Activated naive CD8-positive, alpha-beta T cell treated with anti-CD3 and anti-CD28 coated beads, Interleukin-2, amount 10 ng/mL, durations not matched to agents 7 days and 5 days (primary cell): Measurements from ENCODE around the gene DDOST. TPM values are rescaled to one million over a fixed set of nuclear protein-coding genes. Genes with fewer than 3 reads are reported as not detected.

ENCODE experiments used
- ATAC-seq: fragments of 150-1000 bp; cut with Tn5 transposase; one replicate; pipeline ENCODE4 v1.10.0; 2021; ENCODE audit warnings: low read depth, moderate library complexity
- POLR2A ChIA-PET: fragments of 350-600 bp; sonication (Branson Sonifier 250); formaldehyde crosslinking; loops from one replicate; lab custom pipeline; 2021; ENCODE audit warnings: antibody characterized with exemption; lab: Charles Lee
- DNase-seq: peaks from one replicate; pipeline ENCODE4 v3.0.0; 2021
- H3K27ac Mint-ChIP-seq: one replicate; pipeline ENCODE4 v1.8.0; 2022; ENCODE audit warnings: mild to moderate bottlenecking, mixed read lengths
- H3K27me3 Mint-ChIP-seq: one replicate; pipeline ENCODE4 v1.8.0; 2022; ENCODE audit warnings: mild to moderate bottlenecking, moderate library complexity, mixed read lengths
- H3K36me3 Mint-ChIP-seq: one replicate; pipeline ENCODE4 v1.8.0; 2021; ENCODE audit warnings: mild to moderate bottlenecking, mixed read lengths
- H3K4me1 Mint-ChIP-seq: one replicate; pipeline ENCODE4 v1.8.0; 2021; ENCODE audit warnings: mixed read lengths
- H3K4me3 Mint-ChIP-seq: one replicate; pipeline ENCODE4 v1.8.0; 2022; ENCODE audit warnings: mild to moderate bottlenecking, moderate library complexity, mixed read lengths
- H3K9me3 Mint-ChIP-seq: one replicate; pipeline ENCODE4 v1.8.0; 2021; ENCODE audit warnings: mixed read lengths
- total RNA-seq, 2 experiments: library from RNA; stranded (reverse); gene quantifications; one replicate each; pipeline ENCODE4 v1.2.3, GENCODE V29; 2021

The DDOST gene
- total RNA-seq: 100 to 1,000 TPM; 131 to 134 TPM

DNA sequence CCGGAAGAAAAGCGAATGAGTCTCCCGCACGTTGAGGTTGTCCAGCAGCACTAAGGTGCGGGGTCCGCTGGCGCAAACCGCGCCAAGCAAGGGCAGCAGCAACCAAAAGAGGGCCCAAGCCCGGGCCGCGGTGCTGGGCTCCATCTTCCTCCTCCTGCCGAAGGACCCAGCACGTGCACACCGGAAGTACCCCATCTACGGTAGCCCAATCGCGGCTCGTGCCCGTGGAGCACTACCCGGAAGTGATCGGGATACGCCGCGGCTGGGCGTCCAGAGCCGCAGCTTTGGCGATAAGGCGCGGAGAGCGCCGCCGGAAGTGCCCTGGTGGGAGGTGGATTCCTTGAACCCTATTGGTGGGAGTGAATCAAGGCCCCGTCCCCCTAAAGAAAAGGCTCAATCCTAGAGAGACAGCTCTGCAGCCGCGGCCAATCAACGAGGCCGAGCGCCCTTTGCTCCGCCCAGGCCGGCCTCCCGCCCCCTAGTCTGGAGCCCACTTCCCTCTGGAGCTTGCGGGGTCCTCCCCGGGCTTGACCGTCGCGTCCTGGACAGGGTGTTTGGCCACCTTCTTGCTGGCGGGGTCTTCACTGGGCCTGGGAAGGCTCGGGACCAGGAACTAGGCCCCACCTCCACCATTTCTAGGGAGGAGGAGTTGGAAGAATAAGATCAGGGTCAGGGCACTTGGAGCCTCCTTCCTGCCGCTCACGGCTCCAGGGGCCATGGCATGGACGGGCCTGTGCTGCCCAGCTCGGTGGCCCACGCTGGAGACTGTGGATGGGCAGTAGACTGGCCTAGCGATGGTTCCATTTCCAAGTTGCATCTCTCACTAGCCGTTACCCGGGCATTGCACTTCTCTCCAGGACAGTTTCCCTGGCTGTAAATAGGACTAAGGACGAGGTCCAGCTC, at the start of gene DDOST:
Gene DDOST (minus strand): TSS at position 163 of the 903 bp plus-strand sequence. CDS start 19 bp downstream, at position 144.
- no peaks in the 10 kb centered on the region for H3K27me3 Mint-ChIP-seq
- H3K4me3 Mint-ChIP-seq: peak within 1 kb of the TSS; percentile 94
- ATAC-seq: peak; percentile 98
- peak within 1 kb of the TSS; percentile 96 for H3K27ac Mint-ChIP-seq
- peaks cover 10% of the 10 kb centered on the region for H3K36me3 Mint-ChIP-seq
- H3K9me3 Mint-ChIP-seq: no peaks in the 10 kb centered on the region
- peaks cover 32% of the 10 kb centered on the region for H3K4me1 Mint-ChIP-seq
- POLR2A ChIA-PET: interaction anchor here (0.6 to 1.5 kb wide), 10 partner anchors 15 to 524 kb away, joined by 3 to 6 read pairs (median 4); partner anchors contain the start of gene HP1BP3
- DNase-seq: peak; percentile 92

DNA sequence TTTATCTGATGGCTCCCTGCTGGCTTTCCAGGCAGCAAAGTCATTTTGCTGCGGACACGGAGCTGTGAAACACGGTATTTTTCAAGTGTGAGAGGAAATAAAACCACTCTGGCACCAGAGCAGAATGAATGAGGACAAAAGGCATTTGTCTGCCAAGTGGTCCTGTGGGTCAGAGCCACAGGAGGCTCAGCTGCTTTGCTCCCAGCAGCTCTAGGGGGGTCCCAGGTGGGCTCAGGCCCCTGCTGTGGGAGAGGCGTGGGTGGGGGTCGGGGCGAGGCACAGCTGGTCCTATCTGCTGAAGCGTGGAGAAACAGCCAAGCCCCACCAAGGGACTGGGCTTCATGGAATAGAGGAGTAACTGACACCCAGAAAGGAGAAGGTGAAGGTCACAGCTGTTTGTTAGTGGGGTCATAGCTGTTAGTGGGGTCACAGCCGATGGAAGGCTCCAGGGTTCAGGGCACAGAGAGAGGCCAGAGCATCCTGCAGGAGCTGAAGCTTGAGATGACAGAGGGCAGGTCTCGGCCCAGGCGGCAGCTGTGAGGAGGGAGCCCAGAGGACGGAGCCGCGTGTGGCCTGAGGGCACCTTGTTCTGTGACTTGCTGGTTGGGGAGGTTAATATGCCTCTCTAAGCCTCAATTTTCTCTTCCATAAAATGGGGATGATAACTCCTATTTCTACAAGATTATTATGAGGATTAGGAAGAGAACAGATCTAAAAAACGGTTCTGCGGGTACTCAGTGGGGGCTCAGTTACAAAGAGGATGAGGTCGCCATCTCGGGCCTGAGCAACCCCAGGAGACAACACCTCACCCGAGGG, 49.5 kb upstream of the DDOST start:
- no peak overlapping the region for H3K27ac Mint-ChIP-seq
- ATAC-seq: no peak
- DNase-seq: no peak
- no peaks in the 10 kb centered on the region for H3K9me3 Mint-ChIP-seq
- no peaks in the 10 kb centered on the region for H3K36me3 Mint-ChIP-seq
- H3K4me3 Mint-ChIP-seq: no peak overlapping the region
- peaks cover 7% of the 10 kb centered on the region for H3K27me3 Mint-ChIP-seq
- no peaks in the 10 kb centered on the region for H3K4me1 Mint-ChIP-seq
- POLR2A ChIA-PET: no interaction called here

- no peak for DNase-seq
- ATAC-seq: no peak
- Mint-ChIP-seq H3K36me3 (no peaks in the 10 kb centered on the region), H3K4me1 (no peaks in the 10 kb centered on the region), H3K27ac (no peak overlapping the region), H3K9me3 (no peaks in the 10 kb centered on the region), H3K4me3 (no peak overlapping the region), H3K27me3 (peaks cover 2% of the 10 kb centered on the region)
- POLR2A ChIA-PET: no interaction called here
These were observed 48.7 kb upstream of the DDOST start for GRCh38 chr1:20709868-20710267.

DNA sequence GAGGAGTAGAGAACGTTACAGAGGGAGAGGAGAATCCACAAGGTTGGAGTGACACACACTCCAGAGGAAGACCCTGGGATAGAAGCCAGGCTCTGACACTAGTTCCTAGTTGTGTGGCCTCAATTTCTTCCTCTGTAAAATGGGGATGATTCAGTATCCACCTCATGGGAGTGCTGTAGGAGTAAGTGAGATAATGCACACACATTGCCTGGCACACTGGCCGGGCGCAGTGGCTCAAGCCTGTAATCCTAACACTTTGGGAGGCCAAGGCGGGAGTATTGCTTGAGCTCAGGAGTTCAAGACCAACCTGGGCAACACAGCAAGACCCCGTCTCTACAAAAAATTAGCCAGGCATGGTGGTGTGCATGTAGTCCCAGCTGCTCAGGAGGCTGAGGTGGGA, 47.7 kb upstream of the DDOST start:
- POLR2A ChIA-PET: no interaction called here
- Mint-ChIP-seq H3K36me3 (no peaks in the 10 kb centered on the region), H3K9me3 (no peaks in the 10 kb centered on the region), H3K27me3 (peaks cover 2% of the 10 kb centered on the region), H3K27ac (no peak overlapping the region), H3K4me1 (no peaks in the 10 kb centered on the region), H3K4me3 (no peak overlapping the region)
- DNase-seq (no peak), ATAC-seq (no peak)

GRCh38 chr1:20708057-20708456, 46.9 kb upstream of the DDOST start:
- Mint-ChIP-seq H3K27me3 (peaks cover 1% of the 10 kb centered on the region), H3K9me3 (no peaks in the 10 kb centered on the region), H3K4me1 (no peaks in the 10 kb centered on the region), H3K4me3 (no peak overlapping the region), H3K27ac (no peak overlapping the region), H3K36me3 (no peaks in the 10 kb centered on the region)
- DNase-seq: no peak
- no peak for ATAC-seq
- POLR2A ChIA-PET: no interaction called here

- POLR2A ChIA-PET: no interaction called here
- H3K9me3 Mint-ChIP-seq: no peaks in the 10 kb centered on the region
- DNase-seq (no peak), ATAC-seq (no peak)
- H3K36me3 Mint-ChIP-seq: no peaks in the 10 kb centered on the region
- H3K27me3 Mint-ChIP-seq: peaks cover 2% of the 10 kb centered on the region
- no peak overlapping the region for H3K27ac Mint-ChIP-seq
- H3K4me3 Mint-ChIP-seq: no peak overlapping the region
- no peaks in the 10 kb centered on the region for H3K4me1 Mint-ChIP-seq
These were observed 45.7 kb upstream of the DDOST start for GRCh38 chr1:20706841-20707240.

GRCh38 chr1:20705203-20705755, 44.1 kb upstream of the DDOST start:
- Mint-ChIP-seq H3K36me3 (no peaks in the 10 kb centered on the region), H3K4me1 (no peaks in the 10 kb centered on the region), H3K27ac (no peak overlapping the region), H3K4me3 (no peak overlapping the region), H3K9me3 (no peaks in the 10 kb centered on the region), H3K27me3 (peaks cover 2% of the 10 kb centered on the region)
- POLR2A ChIA-PET: no interaction called here
- DNase-seq: no peak
- ATAC-seq: no peak

DNA sequence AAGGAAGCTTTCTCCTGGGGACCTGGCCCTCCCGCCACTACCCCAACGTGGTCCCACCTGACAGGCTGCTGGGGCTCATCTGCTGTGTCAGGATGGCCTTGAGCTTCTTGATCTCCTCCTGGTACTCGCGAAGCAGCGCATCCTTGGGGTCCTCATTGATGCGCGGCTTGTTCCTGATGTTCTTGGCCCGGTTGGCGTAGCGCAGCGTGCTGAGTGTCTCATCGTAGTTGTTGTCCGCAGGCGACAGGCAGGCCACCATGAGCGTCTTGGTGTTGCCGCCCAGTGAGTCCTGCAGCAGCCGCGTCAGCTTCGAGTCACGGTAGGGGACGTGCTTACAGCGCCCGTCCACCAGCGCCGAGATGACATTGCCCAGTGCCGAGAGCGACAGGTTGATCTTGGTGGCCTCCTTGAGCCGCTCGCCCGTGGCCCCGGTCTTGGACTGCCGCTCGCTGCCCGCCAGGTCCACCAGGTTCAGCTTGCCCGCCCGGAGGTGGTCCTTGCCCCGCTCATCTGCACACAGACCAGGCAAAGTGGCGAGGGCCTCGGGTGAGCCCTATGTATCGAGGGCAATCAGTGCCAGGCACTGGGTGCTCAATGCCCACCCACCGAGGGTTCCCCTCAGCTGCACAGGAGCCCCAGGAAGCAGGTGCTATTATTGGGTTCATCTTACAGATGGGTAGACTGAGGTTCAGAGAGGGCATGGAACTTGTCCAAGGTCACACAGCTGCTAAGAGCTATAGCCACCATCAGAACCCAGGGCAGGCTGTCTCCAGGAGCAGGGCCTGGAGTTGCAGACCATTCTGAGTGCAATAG, 43.4 kb upstream of the DDOST start:
- Mint-ChIP-seq H3K4me1 (no peaks in the 10 kb centered on the region), H3K36me3 (no peaks in the 10 kb centered on the region), H3K27ac (no peak overlapping the region), H3K4me3 (no peak overlapping the region), H3K27me3 (peaks cover 2% of the 10 kb centered on the region), H3K9me3 (no peaks in the 10 kb centered on the region)
- POLR2A ChIA-PET: no interaction called here
- no peak for DNase-seq
- no peak for ATAC-seq

- DNase-seq (no peak), ATAC-seq (no peak)
- no peak overlapping the region for H3K4me3 Mint-ChIP-seq
- H3K27me3 Mint-ChIP-seq: peaks cover 2% of the 10 kb centered on the region
- POLR2A ChIA-PET: no interaction called here
- H3K27ac Mint-ChIP-seq: no peak overlapping the region
- no peaks in the 10 kb centered on the region for H3K4me1 Mint-ChIP-seq
- no peaks in the 10 kb centered on the region for H3K9me3 Mint-ChIP-seq
- H3K36me3 Mint-ChIP-seq: no peaks in the 10 kb centered on the region
These were observed 42.1 kb upstream of the DDOST start for GRCh38 chr1:20703124-20703756.

- DNase-seq: no peak
- H3K4me1 Mint-ChIP-seq: no peaks in the 10 kb centered on the region
- POLR2A ChIA-PET: no interaction called here
- H3K9me3 Mint-ChIP-seq: no peaks in the 10 kb centered on the region
- no peak for ATAC-seq
- H3K4me3 Mint-ChIP-seq: no peak overlapping the region
- no peak overlapping the region for H3K27ac Mint-ChIP-seq
- no peaks in the 10 kb centered on the region for H3K36me3 Mint-ChIP-seq
- peaks cover 2% of the 10 kb centered on the region for H3K27me3 Mint-ChIP-seq
These were observed 41.2 kb upstream of the DDOST start for GRCh38 chr1:20702416-20702815.

DNA sequence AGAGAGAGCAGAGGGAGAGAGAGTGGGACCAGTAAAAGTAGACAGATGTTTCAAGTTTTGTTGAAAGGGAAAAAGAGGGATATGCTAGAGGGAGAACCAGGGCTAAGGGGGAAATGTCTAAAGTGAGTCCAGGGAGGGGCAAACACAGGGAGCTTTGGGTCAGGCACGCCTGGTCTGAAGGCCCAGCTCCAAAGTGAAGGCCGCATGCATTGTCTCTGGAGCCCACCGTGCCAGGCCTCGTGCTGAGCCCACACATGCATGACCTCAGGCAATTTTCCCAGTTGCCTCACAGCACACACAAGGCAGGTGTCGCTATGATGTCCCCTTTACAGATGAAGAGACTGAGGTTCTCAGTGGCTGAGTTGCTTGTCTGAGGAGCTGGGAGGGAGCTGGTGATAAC, 40.7 kb upstream of the DDOST start:
- H3K27ac Mint-ChIP-seq: no peak overlapping the region

GRCh38 chr1:20701446-20701845, 40.3 kb upstream of the DDOST start:
- Mint-ChIP-seq H3K27me3 (peaks cover 2% of the 10 kb centered on the region), H3K27ac (no peak overlapping the region), H3K9me3 (no peaks in the 10 kb centered on the region), H3K4me3 (no peak overlapping the region), H3K36me3 (no peaks in the 10 kb centered on the region), H3K4me1 (no peaks in the 10 kb centered on the region)
- POLR2A ChIA-PET: no interaction called here
- ATAC-seq (no peak), DNase-seq (no peak)

More for the DNA sequence above, 40.7 kb upstream of the DDOST start:
- H3K4me3 Mint-ChIP-seq: no peak overlapping the region
- no peaks in the 10 kb centered on the region for H3K36me3 Mint-ChIP-seq
- DNase-seq (no peak), ATAC-seq (no peak)
- POLR2A ChIA-PET: no interaction called here
- no peaks in the 10 kb centered on the region for H3K9me3 Mint-ChIP-seq
- H3K27me3 Mint-ChIP-seq: peaks cover 2% of the 10 kb centered on the region
- H3K4me1 Mint-ChIP-seq: no peaks in the 10 kb centered on the region
